Kidney capillary endothelial cell (primary cell): ENCODE data around the gene CALML6.
"Not testable (repeated sequence)": the region's sequence is repeated elsewhere in the genome, so short reads cannot be mapped to it uniquely, and the experiment has no call there.

ENCODE experiments used
- DNase-seq: peaks from one replicate; pipeline ENCODE4 v3.0.0-alpha.2; 2018; ENCODE audit warnings: low spot score

Gene CALML6

GRCh38 chr1:1925437-1926345 lies 10.6 kb downstream of the CALML6 start:
- DNase-seq, result no peak

GRCh38 chr1:1926346-1926811 lies 11.3 kb downstream of the CALML6 start:
- no peak for DNase-seq

DNA sequence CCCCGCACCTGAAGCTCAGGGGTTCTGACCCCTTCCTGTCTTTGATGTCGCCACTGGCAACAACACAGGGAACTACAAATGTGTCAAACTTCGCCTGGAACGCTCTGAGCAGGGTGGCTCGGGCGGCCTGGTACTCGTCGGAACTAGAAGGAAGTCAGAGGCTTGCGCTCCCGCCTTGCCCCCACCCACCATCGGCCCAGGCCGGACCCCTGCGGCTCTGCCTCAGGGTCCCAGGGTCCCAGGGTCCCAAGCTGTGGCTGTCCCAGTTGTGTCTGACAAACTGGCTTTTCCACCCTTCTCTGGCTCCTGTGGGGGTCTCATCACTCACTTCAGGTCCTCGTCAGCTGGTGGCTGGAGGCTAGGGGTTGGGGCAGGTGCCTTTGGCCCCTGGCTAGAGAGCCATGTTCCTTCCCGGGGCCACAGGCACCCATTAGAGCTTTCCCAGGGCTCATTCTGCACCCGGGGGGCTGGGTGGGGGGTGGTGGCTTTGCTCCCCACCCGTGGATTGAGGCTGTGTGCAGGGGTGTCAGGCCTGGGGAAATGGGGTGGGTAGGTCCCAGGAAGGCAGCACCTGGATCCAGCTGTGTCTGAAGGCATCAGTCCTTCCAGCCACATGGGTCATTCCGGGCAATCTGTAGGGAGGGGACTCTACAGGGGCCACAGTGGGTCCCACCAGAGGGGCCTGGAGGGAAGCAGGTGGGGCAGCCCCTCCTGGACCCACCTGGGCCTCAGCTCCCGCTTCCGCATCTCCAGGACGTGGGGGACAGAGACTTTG lies 12.0 kb downstream of the CALML6 start:
- DNase-seq, result no peak

DNA sequence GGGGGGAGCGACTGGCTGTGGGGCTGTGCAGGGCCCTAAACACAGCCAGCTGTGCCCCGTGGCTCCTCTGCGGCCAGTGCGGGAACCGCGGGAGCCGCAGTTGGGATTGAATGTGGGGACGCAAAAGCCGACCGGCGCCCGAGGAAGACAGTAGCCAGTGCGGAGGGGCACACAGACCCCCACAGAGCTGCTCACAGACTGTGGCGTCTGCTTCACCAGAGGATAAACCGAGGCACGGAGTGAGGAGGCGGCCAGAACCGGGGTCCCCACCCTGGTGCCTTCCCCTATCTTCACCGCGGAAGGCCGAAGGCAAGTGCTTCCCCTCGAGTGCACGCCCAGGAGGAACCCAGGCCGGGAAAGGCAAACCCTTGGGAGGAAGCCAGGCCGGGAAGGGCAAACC lies 12.7 kb downstream of the CALML6 start:
- DNase-seq, result no peak

GRCh38 chr1:1928231-1929101 lies 13.4 kb downstream of the CALML6 start:
- DNase-seq, result no peak

DNA sequence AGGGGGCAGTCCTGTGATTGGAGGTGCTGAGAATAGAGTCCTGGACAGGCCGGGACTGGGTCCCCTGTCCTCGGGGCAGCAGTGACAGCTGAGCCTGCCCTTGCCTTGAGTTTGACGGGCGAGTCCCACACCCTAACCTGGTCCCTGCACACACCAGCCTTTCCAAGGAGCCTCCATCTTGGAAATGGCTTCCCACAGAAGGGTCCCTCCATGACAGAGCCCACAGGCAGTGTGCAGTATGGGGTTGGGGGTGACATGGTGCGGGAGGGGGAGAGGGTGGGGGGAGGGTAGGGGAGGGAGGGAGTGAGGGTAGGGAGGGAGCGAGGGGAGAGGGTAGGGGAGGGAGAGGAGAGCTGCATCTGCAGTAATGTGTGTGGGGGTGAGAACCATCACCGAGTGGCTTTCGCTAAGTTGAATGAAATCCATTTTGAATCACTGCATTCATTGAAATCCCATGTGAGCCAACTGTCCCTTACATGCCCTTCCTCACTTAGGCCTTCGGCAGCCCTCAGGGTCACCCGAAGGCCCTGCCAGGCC lies 14.1 kb downstream of the CALML6 start:
- no peak for DNase-seq

DNA sequence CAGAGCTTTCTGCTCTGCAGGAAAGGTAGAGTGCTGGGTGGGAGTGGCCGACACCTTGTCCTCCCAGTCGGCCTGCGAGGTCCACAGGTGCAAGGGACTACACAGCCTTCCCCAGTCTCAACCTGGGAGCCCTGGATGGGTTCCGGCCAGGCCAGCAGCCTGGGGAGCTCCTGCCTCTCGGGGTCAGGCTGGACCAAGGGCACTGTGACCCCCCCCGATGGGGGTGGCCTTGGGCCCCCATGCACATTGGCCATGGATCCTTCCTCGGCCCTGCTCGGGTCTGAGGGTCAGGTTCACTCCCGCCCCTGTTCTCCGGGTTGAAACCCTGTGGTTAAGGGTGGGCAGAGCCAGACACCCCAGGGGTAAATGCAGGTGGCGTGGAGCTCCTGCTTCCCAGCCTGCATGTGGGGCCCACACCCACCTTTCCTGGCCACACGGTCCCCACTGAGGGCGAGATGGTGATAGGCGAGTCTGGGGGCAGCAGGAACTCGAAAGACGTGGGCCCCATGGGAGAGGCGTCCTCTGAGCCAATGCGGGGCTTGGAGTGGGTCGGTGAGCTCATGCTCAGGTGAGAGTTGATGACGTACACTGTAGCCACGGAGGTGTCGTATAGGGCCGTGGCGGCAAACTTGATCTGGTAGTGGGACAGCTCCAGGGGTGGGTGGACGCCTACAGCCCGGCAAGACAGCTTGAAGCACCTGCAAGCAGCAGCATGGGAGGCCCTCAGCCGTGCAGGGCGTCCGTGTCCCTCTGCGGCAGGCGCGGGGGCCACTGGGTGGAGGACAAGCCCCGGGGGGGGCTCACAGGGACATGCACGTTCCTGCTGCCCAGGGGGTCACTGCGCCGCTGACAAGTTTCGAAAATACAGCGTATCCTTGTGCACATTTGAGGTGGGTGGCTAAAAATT lies 14.8 kb downstream of the CALML6 start:
- no peak for DNase-seq

- DNase-seq, result not testable (repeated sequence)
Measured at GRCh38 chr1:1934848-1935247, 19.8 kb downstream of the CALML6 start.

- no peak for DNase-seq
Measured at GRCh38 chr1:1937061-1937460, 22.0 kb downstream of the CALML6 start.

DNA sequence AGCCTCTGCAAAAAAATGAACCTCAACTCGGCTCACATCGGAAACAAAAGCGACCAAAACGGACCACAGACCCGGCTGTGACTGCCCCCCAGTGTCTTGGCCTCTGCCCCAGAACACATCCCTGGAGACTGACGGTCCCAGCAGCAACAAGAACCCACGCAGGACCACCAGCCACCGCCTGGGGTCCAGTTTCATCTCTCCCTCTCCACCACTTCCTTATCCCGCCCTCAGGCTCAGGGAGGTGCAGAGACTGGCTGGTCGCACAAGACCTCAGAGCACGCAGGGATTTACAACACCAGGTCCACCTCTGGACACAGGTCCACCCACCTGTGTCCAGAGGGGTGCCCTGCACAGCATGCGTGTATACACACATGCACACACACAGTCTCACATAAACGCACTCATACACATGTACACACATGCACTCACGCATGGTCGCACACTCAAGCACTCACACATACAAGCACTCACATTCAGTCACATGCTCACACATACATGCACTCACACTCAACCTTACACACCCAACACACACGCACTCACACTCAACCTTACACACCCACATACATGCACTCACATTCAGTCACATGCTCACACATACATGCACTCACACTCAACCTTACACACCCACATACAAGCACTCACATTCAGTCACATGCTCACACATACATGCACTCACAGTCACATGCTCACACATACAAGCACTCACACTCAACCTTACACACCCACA lies 22.7 kb downstream of the CALML6 start:
- DNase-seq, result no peak

- DNase-seq, result no peak
Measured at GRCh38 chr1:1938276-1938573, 23.2 kb downstream of the CALML6 start.

DNA sequence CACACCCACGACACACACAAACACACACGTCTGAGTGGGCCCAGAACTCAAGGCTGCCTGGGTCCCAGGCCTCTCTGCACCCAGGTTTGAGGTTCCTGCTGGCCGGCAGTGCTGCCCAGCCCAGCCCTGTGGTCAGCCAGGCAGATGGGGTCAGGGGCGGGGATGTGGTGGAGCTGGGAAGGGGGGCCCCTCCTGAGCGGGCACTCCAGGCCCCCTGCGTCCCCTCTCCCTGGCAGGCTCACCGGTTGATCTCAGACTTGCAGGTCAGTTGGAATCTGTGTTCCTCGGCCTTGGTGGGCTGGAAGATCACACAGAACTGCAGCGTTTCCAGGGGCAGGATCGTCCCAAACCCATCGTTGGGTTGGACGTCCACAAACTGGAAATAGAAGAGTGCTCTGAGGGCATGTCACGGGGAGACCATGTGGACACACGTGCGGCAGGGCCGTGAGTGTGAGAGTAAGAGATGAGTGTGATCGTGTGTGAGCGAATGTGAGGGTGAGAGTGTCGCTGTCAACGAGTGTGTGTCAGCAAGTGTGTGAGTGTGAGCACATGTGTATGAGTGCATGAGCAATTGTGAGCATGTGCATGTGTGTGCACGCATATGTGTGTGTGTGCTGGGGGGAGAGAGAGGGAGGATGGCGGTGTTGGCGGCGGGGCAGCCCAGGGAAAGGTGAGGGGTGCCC lies 23.7 kb downstream of the CALML6 start:
- DNase-seq, result no peak

GRCh38 chr1:1939296-1940122 lies 24.4 kb downstream of the CALML6 start:
- DNase-seq, result no peak

GRCh38 chr1:1940123-1940425 lies 25.0 kb downstream of the CALML6 start:
- no peak for DNase-seq

GRCh38 chr1:1941211-1941841 lies 26.3 kb downstream of the CALML6 start:
- DNase-seq, result no peak

DNA sequence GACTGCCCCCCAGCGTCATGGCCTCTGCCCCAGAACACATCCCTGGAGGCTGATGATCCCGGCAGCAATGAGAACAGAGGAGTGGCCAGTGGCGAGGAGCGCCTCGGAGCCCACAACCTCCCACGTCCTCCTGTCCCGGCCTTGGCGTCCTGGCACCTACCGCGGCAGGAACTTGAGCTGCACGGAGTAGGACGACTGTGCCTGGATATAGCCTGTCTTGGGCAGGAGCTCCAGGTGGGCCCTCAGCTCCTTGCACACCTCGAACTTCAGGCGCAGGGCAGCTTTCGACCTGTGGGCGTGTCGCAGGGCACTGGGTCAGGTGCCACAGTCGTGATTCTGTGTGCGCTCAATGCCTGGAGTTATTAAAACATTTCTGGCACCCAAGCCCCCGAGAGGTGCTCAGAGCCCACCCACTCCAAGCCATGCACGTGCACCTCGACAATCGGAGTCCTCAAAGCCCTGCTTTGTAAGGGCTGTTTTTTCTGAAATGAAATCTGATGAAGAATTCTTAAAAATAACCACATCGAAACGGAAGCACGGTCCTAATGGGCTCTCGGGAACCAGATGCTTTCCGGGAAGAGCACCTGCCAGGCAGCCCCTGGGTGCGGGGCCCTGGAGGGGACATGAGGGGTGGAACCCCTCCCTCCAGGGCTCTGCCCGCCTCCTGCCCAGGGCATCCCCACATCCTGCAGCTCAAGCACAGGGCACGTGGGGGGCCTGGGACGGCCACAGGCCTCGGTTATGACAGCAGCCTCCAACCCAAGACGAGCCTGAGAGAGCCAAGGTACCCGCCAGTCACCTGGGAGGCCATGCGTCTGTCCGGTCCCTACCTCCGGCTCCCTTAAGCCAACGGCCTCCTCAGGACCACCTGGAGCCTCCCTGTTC lies 27.1 kb downstream of the CALML6 start:
- no peak for DNase-seq
